HUDEP-2 (cell line): ENCODE results near the gene SLC8A3.
A peak's percentile ranks its signal among the peaks of the same experiment; 100 is the strongest.

Experiments
- DNase-seq, 76 experiments: peaks; one replicate each; lab custom pipeline; 2025; ENCODE audit not compliant: unreplicated experiment in 76 of 76; lab: John Stamatoyannopoulos, UW

SLC8A3 gene

GRCh38 chr14:70121521-70121920 lies 67.2 kb downstream of the SLC8A3 start:
- DNase-seq = no peak

- no peak for DNase-seq
These were observed 70.7 kb downstream of the SLC8A3 start for GRCh38 chr14:70118064-70118463.

- DNase-seq = no peak
These were observed 72.5 kb downstream of the SLC8A3 start for GRCh38 chr14:70116278-70116677.

GRCh38 chr14:70114621-70115156 lies 74.1 kb downstream of the SLC8A3 start:
- DNase-seq = no peak

- no peak for DNase-seq
These were observed 75.5 kb downstream of the SLC8A3 start for GRCh38 chr14:70113211-70113610.

- no peak for DNase-seq
These were observed 80.3 kb downstream of the SLC8A3 start for GRCh38 chr14:70108419-70108818.

- DNase-seq = no peak
These were observed 81.4 kb downstream of the SLC8A3 start for GRCh38 chr14:70107309-70107708.

GRCh38 chr14:70100071-70100470 lies 88.7 kb downstream of the SLC8A3 start:
- DNase-seq = no peak

GRCh38 chr14:70098250-70098809 lies 90.4 kb downstream of the SLC8A3 start:
- DNase-seq = no peak

GRCh38 chr14:70097576-70098249 lies 91.0 kb downstream of the SLC8A3 start:
- no peak for DNase-seq

GRCh38 chr14:70096866-70097265 lies 91.9 kb downstream of the SLC8A3 start:
- peak in 1 of 76 experiments; percentile 5 for DNase-seq

GRCh38 chr14:70094631-70095030 lies 94.1 kb downstream of the SLC8A3 start:
- DNase-seq = no peak

- DNase-seq = no peak
These were observed 94.6 kb downstream of the SLC8A3 start for GRCh38 chr14:70094106-70094505.

GRCh38 chr14:70093156-70093555 lies 95.6 kb downstream of the SLC8A3 start:
- DNase-seq = no peak

- DNase-seq = no peak
These were observed 101.4 kb downstream of the SLC8A3 start for GRCh38 chr14:70087380-70087697.

- DNase-seq = peak in 28 of 76 experiments; percentile 0 to 40 (median 13)
These were observed 101.9 kb downstream of the SLC8A3 start for GRCh38 chr14:70086685-70087379.

- DNase-seq = peak in 6 of 76 experiments; percentile 1 to 14 (median 5)
These were observed 104.5 kb downstream of the SLC8A3 start for GRCh38 chr14:70084226-70084625.

GRCh38 chr14:70082394-70082793 lies 106.4 kb downstream of the SLC8A3 start:
- DNase-seq = no peak

- DNase-seq = no peak
These were observed 108.7 kb downstream of the SLC8A3 start for GRCh38 chr14:70080076-70080475.

- no peak for DNase-seq
These were observed 110.4 kb downstream of the SLC8A3 start for GRCh38 chr14:70078329-70078728.

- DNase-seq = no peak
These were observed 111.0 kb downstream of the SLC8A3 start for GRCh38 chr14:70077720-70078119.

- no peak for DNase-seq
These were observed 111.7 kb downstream of the SLC8A3 start for GRCh38 chr14:70077005-70077404.
